HG03565 (cell line): ENCODE results near the gene MFF.

Source experiments
- ATAC-seq: cut with Tn5 transposase; IDR thresholded peaks from one replicate; pipeline ENCODE4 v1.9.1; 2021; ENCODE audit warnings: mild to moderate bottlenecking, moderate library complexity; ENCODE audit not compliant: unreplicated experiment

MFF gene

DNA sequence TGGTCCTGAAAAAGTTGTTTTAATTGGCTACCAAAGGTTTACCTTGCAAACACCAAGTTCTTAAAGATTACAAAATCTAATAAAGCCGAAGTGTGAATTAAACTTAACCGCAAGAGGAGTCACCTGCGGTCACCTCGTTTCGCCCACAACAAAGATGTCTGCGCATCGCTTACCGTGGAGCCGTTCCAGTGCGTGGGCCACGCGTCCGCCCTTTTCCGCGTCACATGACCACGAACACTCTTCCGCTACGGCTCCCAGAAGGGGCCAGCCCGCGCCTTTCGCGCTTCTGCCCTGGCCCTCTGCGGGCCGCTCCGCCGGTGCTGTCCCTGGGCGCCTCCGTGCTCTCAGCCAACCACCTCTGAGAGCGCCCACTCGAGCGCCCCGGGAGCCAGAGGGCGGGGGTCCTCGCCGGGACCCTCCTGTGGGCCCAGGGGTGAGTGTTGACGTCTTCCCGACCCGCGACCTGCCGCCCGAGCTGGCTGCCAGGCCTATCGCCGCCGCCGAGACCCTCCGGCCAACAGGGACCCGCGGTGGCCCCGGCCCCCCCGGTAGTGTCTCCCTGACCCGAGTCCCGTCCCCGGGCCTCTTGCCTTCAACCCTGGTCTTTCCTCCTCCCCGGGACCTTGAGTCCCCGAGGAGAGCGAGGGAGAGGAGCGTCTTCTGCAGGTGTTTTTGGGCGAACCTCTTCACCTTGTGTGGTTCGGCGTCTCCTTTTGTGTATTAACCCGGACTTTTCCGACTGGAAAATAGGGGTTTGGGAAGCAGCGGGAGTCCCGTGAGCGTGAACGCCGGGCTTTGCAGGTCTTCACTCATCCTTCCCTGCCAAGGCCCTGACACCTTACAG, at the start of gene MFF:
MFF (plus strand) TSS at position 257 of the 844 bp plus-strand sequence. CDS start 5,415 bp downstream, outside the sequence.
- ATAC-seq, result peak; percentile 97

- ATAC-seq, result no peak
Measured at GRCh38 chr2:227280895-227281294, 44.2 kb upstream of the MFF start.

- no peak for ATAC-seq
Measured at GRCh38 chr2:227285741-227286236, 39.3 kb upstream of the MFF start.

GRCh38 chr2:227287771-227288170, 37.3 kb upstream of the MFF start:
- no peak for ATAC-seq

DNA sequence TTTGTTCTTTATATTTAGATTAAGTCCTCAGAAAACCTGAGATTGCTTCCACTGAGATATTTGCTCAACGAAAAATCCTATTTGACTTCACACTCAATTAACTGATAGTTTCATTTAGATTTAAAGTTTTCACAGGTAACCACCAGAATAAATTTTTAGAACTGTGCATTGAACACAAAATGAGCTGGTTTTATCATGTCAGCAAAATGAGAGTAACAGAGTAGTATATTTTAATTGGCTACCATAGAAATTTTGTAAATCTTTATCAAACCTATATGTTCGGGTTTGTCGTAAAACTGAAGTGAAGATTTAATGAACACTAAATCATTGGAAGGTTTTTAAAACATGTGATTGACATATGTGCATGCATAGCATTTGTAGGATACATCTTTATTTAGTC, 32.7 kb upstream of the MFF start:
- no peak for ATAC-seq

GRCh38 chr2:227293531-227293930, 31.5 kb upstream of the MFF start:
- no peak for ATAC-seq

- no peak for ATAC-seq
Measured at GRCh38 chr2:227295806-227296205, 29.2 kb upstream of the MFF start.

GRCh38 chr2:227296671-227297405, 28.2 kb upstream of the MFF start:
- no peak for ATAC-seq

DNA sequence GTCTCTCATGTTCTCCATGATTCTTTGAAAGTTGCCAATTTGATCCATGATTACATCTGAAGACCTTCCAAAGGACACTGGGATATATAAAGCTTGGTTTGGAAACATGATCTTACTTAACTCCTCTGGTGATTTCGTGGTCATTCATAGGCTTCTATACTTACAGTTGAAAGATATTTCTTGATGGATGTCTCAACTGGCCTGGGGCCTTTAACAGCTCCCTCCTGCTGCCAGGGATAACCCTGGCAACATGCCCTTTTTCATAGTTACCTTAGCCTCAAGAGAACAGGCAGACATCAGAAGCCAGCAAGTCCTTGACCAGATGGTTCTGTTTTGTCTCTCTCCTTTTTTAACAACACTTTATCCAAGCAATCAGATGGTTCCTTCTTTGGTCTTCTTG, 23.5 kb upstream of the MFF start:
- ATAC-seq, result no peak

DNA sequence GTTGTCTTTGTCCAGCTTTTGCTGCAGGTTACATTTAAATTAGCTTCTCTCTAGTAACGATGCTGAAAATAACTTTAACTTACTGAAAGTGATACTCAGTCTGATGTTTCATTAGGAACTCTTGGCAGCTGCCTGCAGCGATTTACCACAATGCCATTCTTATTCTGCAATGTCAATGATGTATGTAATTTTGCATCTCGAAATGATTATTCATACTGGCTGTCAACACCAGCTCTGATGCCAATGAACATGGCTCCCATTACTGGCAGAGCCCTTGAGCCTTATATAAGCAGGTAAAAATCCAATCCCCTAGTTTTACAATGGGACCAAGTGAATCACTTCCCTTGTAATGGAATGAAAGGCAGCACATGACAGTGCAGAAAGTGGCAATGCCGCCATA, 16.3 kb upstream of the MFF start:
- ATAC-seq, result peak; percentile 90

GRCh38 chr2:227310756-227311110, 14.3 kb upstream of the MFF start:
- ATAC-seq, result no peak

DNA sequence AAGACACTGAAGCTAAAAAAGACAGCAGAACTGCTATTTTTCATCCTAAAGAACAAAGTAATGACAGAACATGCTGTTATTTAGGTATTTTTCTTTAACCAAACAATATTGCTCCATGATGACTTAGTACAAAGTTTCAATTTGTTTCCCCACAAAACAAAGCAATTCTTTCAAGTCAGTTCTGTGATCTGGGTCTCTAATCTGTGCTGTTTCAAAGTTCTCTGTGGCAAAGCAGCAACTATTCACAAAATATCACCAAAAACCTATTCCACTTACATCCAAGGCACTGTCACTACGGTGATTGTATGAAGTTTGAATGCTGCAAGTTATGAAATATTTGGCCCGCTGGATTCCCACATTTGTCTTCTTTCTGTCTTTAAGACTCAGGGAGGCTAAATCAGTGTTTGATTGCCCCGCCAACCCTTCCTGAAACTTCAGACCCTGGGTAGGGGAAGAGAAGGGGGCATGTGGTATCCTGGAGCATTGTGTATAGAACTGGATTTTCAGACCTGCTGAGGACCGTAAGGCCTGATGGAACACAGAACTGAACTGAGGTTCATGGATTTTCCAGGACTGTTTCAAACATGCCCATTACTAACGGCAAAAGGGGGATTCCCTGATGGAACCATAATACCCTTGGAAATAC, 13.1 kb upstream of the MFF start:
- no peak for ATAC-seq

DNA sequence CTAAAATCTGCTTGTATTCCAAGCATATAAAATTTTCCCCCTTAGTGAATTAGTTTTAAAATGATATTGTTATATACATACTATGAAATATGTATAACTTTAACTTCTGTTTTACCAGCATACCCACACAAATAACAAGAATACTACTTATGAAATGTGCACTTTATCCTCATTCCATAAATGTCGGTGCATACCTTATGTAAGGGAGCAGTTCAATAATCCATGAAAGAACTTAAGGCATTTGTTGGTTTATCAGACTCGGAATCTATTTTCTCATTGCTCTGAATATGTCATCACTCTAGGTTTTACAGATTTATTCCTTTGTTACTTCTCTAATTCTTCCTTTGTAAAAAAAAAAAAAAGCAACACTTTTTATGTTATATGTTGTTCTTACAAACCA, 12.5 kb upstream of the MFF start:
- ATAC-seq, result no peak

- ATAC-seq, result no peak
Measured at GRCh38 chr2:227313310-227313709, 11.7 kb upstream of the MFF start.

DNA sequence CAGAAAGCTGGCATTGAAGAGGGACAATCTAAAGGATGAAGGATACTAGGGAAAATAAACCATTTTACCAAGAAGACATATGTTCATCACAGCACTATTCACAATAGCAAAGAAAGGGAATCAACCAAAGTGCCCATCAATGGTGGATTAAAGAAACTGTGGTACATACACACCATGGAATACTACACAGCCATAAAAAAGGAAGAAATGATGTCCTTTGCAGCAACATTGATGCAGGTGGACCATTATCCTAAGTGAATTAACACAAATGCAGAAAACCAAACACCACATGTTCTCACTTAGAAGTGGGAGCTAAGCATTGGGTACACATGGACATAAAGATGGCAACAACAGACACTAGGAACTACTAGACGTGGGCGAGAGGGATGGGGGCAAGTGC, 7.2 kb upstream of the MFF start:
- no peak for ATAC-seq

DNA sequence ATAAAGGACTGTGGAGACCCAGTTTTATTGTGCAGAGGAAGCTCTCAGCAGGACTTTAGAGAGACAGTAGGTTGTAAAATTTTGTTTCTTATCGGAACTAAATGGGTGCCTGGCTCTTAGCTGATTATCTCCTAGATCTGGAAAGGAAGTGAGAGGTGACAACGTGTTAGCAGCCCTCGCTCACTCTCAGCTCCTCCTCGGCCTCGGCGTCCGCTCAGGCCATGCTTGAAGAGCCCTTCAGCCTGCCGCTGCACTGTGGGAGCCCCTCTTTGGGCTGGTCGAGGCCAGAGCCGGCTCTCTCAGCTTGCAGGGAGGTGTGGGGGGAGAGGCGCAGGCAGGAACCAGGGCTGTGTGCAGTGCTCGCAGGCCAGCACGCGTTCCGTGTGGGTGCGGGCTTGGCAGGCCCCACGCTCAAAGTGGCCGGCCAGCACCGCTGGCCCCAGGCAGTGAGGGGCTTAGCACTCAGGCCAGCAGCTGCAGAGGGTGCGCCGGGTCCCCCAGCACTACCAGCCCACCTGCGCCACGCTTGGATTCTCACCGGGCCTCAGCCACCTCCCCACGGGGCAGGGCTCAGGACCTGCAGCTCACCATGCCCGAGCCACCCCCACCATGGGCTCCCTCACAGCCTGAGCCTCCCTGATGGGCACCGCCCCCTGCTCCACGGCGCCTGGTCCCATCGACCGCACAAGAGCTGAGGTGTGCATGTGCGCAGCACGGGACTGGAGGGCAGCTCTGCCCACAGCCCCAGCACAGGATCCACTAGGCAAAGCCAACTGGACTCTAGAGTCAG, 4.6 kb upstream of the MFF start:
- no peak for ATAC-seq

DNA sequence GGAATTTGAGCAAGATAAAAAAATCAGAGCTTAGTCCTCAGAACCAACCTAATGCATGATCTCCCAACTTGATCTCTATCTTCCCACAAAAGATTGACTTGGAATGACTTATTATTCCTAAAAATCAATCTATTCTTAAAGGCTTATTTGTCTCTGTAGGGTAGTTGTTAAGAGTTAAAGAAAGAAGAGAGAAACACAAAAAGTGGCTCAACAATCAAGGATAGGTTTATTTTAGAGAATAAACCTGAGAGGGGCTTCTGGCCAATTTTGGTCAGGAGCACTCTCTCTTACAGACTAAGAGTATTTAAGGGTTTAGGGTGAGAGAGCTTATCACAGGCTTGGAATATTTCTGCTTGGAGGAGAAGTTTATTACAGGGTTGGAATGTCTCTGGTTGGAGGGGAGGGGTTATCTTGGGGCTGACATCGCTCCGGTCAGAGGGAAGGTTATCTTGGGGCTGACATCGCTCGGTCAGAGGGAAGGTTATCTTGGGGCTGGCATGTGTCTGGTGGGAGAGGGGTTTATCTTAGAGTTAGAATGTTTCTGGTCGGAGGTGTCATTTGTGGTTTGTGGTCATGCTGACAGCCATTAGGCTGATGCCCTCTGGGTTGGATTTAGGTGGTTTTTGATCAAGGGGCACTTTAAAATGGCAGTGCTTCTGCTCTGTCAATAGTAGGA, 2.4 kb upstream of the MFF start:
- ATAC-seq, result no peak

GRCh38 chr2:227323818-227324217, 1.2 kb upstream of the MFF start:
- no peak for ATAC-seq

- peak; percentile 2 for ATAC-seq
Measured at GRCh38 chr2:227324642-227324994, 433 bp upstream of the MFF start.

- ATAC-seq, result no peak
Measured at GRCh38 chr2:227325839-227326195, 766 bp downstream of the MFF start.
